ENCODE measurements around the gene RFTN1. TPM values are rescaled to one million over a fixed set of nuclear protein-coding genes. Genes with fewer than 3 reads are reported as not detected.

RFTN1 gene
- polyA plus RNA-seq, 2 of the 4 experiments (the other 2 are of a cell fraction): 1.8 to 3.7 TPM

DNA sequence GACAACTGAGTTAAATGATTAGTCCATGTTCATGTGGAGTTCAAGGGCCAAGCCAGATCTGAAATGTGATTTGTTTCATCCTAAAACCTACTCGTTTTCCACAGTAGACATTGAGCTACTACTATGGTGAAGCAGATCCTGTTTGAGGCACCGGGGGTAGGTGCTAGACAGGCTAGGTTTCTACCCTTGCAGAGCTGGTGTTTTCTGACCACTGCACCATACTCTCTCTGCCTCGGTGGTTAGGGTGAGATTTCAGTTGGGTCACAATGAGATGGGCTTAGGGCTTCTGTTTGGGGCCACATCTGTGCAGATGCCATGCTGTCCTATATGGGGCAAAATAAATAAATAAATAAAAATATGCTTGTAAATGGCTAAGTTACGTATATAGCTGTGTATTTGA, 149.2 kb downstream of the RFTN1 start:
- FAIRE-seq (no peak), DNase-seq (ENCODE audit: low read depth in 1 of 2, low spot score in 1 of 2) (no peak), ATAC-seq (no peak)
- ChIA-PET POLR2A (no interaction called here), CTCF (no interaction called here)
- TF ChIP-seq ZNF302 (CRISPR knock-in tag; IDR thresholded peaks at IDR 0.05) (no peak), TP53 (CRISPR knock-in tag; IDR thresholded peaks at IDR 0.05) (no peak), RFX5 (IDR thresholded peaks at IDR 0.05) (no peak), HOXB5 (CRISPR knock-in tag; IDR thresholded peaks at IDR 0.05) (no peak), FOSL2 (IDR thresholded peaks at IDR 0.05) (no peak), FOSL2 (CRISPR knock-in tag; IDR thresholded peaks at IDR 0.05) (no peak), HDAC2 (IDR thresholded peaks at IDR 0.05) (no peak), EHF (CRISPR knock-in tag; IDR thresholded peaks at IDR 0.05) (no peak), KDM1A (IDR thresholded peaks at IDR 0.05; ENCODE audit: low read depth) (no peak), ZC3H11A (IDR thresholded peaks at IDR 0.05) (no peak)
- TF ChIP-seq, protein P1, sequence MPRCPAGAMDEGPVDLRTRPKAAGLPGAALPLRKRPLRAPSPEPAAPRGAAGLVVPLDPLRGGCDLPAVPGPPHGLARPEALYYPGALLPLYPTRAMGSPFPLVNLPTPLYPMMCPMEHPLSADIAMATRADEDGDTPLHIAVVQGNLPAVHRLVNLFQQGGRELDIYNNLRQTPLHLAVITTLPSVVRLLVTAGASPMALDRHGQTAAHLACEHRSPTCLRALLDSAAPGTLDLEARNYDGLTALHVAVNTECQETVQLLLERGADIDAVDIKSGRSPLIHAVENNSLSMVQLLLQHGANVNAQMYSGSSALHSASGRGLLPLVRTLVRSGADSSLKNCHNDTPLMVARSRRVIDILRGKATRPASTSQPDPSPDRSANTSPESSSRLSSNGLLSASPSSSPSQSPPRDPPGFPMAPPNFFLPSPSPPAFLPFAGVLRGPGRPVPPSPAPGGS (IDR thresholded peaks at IDR 0.05): no peak
- TF ChIP-seq, protein P2, sequence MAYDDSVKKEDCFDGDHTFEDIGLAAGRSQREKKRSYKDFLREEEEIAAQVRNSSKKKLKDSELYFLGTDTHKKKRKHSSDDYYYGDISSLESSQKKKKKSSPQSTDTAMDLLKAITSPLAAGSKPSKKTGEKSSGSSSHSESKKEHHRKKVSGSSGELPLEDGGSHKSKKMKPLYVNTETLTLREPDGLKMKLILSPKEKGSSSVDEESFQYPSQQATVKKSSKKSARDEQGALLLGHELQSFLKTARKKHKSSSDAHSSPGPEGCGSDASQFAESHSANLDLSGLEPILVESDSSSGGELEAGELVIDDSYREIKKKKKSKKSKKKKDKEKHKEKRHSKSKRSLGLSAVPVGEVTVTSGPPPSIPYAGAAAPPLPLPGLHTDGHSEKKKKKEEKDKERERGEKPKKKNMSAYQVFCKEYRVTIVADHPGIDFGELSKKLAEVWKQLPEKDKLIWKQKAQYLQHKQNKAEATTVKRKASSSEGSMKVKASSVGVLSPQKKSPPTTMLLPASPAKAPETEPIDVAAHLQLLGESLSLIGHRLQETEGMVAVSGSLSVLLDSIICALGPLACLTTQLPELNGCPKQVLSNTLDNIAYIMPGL (CRISPR knock-in tag; IDR thresholded peaks at IDR 0.05; ENCODE audit: borderline replicate concordance): no peak
- TF ChIP-seq, protein P3, sequence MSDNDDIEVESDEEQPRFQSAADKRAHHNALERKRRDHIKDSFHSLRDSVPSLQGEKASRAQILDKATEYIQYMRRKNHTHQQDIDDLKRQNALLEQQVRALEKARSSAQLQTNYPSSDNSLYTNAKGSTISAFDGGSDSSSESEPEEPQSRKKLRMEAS (IDR thresholded peaks at IDR 0.05): no peak
- TF ChIP-seq, protein P4, sequence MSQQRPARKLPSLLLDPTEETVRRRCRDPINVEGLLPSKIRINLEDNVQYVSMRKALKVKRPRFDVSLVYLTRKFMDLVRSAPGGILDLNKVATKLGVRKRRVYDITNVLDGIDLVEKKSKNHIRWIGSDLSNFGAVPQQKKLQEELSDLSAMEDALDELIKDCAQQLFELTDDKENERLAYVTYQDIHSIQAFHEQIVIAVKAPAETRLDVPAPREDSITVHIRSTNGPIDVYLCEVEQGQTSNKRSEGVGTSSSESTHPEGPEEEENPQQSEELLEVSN (IDR thresholded peaks at IDR 0.05; ENCODE audit: borderline replicate concordance, low read depth): no peak
- TF ChIP-seq, protein P5, sequence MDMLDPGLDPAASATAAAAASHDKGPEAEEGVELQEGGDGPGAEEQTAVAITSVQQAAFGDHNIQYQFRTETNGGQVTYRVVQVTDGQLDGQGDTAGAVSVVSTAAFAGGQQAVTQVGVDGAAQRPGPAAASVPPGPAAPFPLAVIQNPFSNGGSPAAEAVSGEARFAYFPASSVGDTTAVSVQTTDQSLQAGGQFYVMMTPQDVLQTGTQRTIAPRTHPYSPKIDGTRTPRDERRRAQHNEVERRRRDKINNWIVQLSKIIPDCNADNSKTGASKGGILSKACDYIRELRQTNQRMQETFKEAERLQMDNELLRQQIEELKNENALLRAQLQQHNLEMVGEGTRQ (IDR thresholded peaks at IDR 0.05): no peak
- no peak overlapping the region for H3K4me2 ChIP-seq
- no peaks in the 10 kb centered on the region for H3K9me3 ChIP-seq
- WGBS (ENCODE audit: missing lambda C conversion rate): 51% methylated on average over 4 of the region's 4 CpGs
- no peaks in the 10 kb centered on the region for H3K4me1 ChIP-seq
- no peak overlapping the region for H3K4me3 ChIP-seq
- H3K27ac ChIP-seq: no peak overlapping the region

DNA sequence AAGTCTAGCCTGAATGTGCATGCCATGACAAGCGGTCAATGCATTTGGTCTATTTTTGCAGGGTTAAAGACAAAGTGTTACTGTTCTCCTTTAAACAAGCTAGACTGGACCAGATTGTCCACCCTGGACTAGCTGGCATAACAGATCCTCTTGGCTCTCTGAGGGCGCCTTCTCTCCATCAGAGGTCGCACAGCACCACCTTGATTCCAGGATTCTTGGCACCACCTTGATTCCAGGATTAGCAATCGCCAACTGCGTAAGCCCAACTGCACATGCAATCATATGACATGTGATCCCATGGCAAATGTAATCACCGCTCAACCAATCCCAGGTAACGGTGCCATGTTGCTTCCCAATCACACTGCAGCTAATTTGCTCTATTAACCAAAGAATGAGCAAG, 149.9 kb downstream of the RFTN1 start:
- no peak overlapping the region for H3K4me2 ChIP-seq
- H3K4me3 ChIP-seq: no peak overlapping the region
- ChIA-PET CTCF (interaction anchor here (1.5 kb wide), 1 partner anchor 154 kb away, joined by 4 read pairs; no protein-coding TSS in a partner anchor), POLR2A (no interaction called here)
- 94% methylated on average over 7 of the region's 7 CpGs for WGBS (ENCODE audit: missing lambda C conversion rate)
- FAIRE-seq (no peak), DNase-seq (ENCODE audit: low read depth in 1 of 2, low spot score in 1 of 2) (no peak), ATAC-seq (no peak)
- TF ChIP-seq EHF (CRISPR knock-in tag; IDR thresholded peaks at IDR 0.05): no peak
- TF ChIP-seq RCOR1 (IDR thresholded peaks at IDR 0.05; ENCODE audit: low read depth, low read length): no peak
- TF ChIP-seq CHD2 (IDR thresholded peaks at IDR 0.05; ENCODE audit: low read length, partially characterized antibody): no peak
- TF ChIP-seq, protein P5 (IDR thresholded peaks at IDR 0.05): no peak
- TF ChIP-seq NFE2L2 (conservative IDR thresholded peaks at IDR 0.05; ENCODE audit: low read length): no peak
- TF ChIP-seq GATA3 (IDR thresholded peaks at IDR 0.05; ENCODE audit: borderline replicate concordance): no peak
- TF ChIP-seq SMC3 (IDR thresholded peaks at IDR 0.05): no peak
- TF ChIP-seq ZNF302 (CRISPR knock-in tag; IDR thresholded peaks at IDR 0.05): no peak
- no peak for TF ChIP-seq FOXS1 (CRISPR knock-in tag; IDR thresholded peaks at IDR 0.05)
- no peak for TF ChIP-seq MAFK (IDR thresholded peaks at IDR 0.05; ENCODE audit: partially characterized antibody)
- TF ChIP-seq CEBPB (IDR thresholded peaks at IDR 0.05): no peak
- TF ChIP-seq CBX2 (IDR thresholded peaks at IDR 0.05; ENCODE audit: borderline replicate concordance, low read depth): no peak
- TF ChIP-seq KDM1A (IDR thresholded peaks at IDR 0.05; ENCODE audit: low read depth): no peak
- no peaks in the 10 kb centered on the region for H3K4me1 ChIP-seq
- no peaks in the 10 kb centered on the region for H3K9me3 ChIP-seq
- H3K27ac ChIP-seq: no peak overlapping the region
